ENCODE measurements around the gene CYB561D2.
A peak's percentile ranks its signal among the peaks of the same experiment; 100 is the strongest.

Gene CYB561D2

GRCh38 chr3:50347187-50347813, 3.4 kb upstream of the CYB561D2 start:
- peak; percentile 62 for TF ChIP-seq CTCF (IDR thresholded peaks at IDR 0.05)

GRCh38 chr3:50350213-50350526, 492 bp upstream of the CYB561D2 start:
- no peak for TF ChIP-seq CTCF (IDR thresholded peaks at IDR 0.05)

GRCh38 chr3:50351323-50351697, 648 bp downstream of the CYB561D2 start:
- TF ChIP-seq CTCF (IDR thresholded peaks at IDR 0.05): no peak

DNA sequence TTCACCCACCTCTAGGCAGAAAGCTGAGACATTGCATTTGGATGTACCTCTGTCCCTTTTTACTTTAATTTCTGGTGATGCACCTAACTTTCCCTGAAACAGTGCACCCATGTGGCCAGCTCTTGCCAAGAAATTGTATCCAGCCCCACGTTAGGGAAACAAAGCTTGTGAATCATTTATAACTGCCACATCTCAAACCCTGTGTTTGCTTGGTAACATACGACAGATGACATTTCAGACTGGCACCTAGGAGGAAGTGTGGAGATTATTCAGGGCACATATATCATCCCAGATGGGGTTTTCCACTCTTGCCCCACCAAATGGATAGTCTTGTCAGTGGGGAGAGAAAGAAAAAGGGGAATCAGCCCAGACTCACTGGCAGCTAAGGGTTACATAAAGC, 2.1 kb downstream of the CYB561D2 start:
- TF ChIP-seq CTCF (IDR thresholded peaks at IDR 0.05): peak; percentile 35; the same call in 1 of the 2 replicates

DNA sequence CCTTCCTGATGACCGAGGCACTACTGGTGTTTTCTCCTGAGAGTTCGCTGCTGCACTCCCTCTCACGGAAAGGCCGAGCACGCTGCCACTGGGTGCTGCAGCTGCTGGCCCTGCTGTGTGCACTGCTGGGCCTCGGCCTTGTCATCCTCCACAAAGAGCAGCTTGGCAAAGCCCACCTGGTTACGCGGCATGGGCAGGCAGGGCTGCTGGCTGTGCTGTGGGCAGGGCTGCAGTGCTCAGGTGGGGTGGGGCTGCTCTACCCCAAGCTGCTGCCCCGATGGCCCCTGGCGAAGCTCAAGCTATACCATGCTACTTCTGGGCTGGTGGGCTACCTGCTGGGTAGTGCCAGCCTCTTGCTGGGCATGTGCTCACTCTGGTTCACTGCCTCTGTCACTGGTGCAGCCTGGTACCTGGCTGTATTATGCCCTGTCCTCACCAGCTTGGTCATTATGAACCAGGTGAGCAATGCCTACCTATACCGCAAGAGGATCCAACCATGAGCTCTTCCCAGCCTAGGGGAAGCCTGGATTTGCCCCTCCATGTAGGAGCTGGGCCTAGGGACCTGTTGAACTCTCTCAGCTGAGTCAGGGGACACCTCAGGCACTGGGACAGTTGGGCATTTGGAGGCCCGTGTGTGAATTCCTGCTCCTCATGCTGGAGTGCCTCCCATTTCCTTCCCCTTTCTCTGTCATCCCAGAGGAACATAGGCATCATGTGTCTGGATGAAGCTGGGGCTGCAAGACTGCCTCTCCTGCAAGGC, 2.8 kb downstream of the CYB561D2 start:
- TF ChIP-seq CTCF (IDR thresholded peaks at IDR 0.05): no peak

DNA sequence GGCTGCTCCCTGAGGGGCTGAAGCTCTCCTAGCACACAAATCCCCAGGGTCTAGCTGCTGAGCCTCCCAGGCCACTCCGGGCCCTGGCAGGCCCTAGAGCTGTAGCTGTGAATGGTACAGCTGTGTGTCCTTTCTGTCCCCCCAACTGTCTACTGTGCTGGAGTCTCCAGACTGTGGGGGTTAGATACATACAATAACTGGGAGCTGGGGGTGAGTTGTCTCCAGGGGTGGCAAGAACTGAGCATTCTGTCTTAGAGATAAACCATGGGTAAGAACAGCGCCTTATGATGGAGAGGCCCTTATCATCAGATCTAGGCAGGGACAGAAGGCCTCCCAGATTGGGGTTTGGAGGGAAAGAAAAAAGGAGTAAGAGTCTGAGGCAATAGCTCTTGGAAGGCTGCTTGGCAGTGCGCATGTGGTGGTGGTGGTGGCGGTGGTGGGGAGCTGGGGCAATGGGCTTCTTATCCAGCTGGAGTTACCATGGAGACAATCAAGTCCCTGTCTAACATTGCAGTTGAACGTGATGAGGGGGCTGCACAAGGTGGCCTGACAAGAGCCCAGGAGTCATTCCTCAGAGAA, 3.6 kb downstream of the CYB561D2 start:
- TF ChIP-seq CTCF (IDR thresholded peaks at IDR 0.05): no peak

DNA sequence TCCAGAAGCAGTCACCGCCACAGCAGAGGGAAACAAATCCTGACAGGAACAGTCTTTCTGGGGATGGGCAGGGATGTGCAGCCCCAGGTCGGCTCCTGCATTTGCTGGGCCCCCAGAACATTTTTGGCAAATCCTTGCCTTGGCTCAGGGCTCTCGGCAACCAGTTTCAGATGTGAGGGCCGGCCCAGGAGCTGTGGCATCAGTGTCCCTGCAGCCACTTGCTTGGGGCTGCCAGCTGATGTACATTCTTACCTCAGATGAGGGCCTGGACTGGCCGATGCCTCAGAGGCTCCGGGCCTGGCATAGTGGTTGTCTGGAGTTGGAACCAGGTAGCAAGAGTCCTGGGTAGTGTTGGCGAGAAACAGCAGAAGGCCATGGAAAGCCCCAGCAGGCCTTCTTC, 4.2 kb downstream of the CYB561D2 start:
- TF ChIP-seq CTCF (IDR thresholded peaks at IDR 0.05): no peak
